Measurements from ENCODE around the gene NPDC1. TPM values are rescaled to one million over a fixed set of nuclear protein-coding genes. Genes with fewer than 3 reads are reported as not detected.

The NPDC1 gene
- total RNA-seq, 1 donor from 2014 or later = 62.0 TPM

- H3K27me3 Mint-ChIP-seq = peaks cover 1% of the 10 kb centered on the region
- peaks cover 2% of the 10 kb centered on the region for H3K36me3 Mint-ChIP-seq (ENCODE audit: insufficient read depth)
- no peaks in the 10 kb centered on the region for H3K9me3 Mint-ChIP-seq (ENCODE audit: low read depth)
- no peak overlapping the region for H3K27ac Mint-ChIP-seq
- no peak for DNase-seq (ENCODE audit: low spot score, unreplicated experiment)
- H3K4me1 Mint-ChIP-seq (ENCODE audit: low read depth) = peaks cover under 1% of the 10 kb centered on the region
- no peak overlapping the region for H3K4me3 Mint-ChIP-seq (ENCODE audit: low read depth)
- TF ChIP-seq, protein P1, sequence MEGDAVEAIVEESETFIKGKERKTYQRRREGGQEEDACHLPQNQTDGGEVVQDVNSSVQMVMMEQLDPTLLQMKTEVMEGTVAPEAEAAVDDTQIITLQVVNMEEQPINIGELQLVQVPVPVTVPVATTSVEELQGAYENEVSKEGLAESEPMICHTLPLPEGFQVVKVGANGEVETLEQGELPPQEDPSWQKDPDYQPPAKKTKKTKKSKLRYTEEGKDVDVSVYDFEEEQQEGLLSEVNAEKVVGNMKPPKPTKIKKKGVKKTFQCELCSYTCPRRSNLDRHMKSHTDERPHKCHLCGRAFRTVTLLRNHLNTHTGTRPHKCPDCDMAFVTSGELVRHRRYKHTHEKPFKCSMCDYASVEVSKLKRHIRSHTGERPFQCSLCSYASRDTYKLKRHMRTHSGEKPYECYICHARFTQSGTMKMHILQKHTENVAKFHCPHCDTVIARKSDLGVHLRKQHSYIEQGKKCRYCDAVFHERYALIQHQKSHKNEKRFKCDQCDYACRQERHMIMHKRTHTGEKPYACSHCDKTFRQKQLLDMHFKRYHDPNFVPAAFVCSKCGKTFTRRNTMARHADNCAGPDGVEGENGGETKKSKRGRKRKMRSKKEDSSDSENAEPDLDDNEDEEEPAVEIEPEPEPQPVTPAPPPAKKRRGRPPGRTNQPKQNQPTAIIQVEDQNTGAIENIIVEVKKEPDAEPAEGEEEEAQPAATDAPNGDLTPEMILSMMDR (IDR thresholded peaks at IDR 0.05; ENCODE audit: unreplicated experiment) = no peak
Observed at GRCh38 chr9:137039611-137040366, 6.2 kb downstream of the NPDC1 start.

- no peak overlapping the region for H3K27ac Mint-ChIP-seq
- H3K36me3 Mint-ChIP-seq (ENCODE audit: insufficient read depth) = peaks cover 2% of the 10 kb centered on the region
- DNase-seq (ENCODE audit: low spot score, unreplicated experiment) = no peak
- H3K27me3 Mint-ChIP-seq = no peaks in the 10 kb centered on the region
- no peak overlapping the region for H3K4me3 Mint-ChIP-seq (ENCODE audit: low read depth)
- TF ChIP-seq, protein P1 (IDR thresholded peaks at IDR 0.05; ENCODE audit: unreplicated experiment) = no peak
- no peaks in the 10 kb centered on the region for H3K4me1 Mint-ChIP-seq (ENCODE audit: low read depth)
- H3K9me3 Mint-ChIP-seq (ENCODE audit: low read depth) = no peaks in the 10 kb centered on the region
Observed at GRCh38 chr9:137038916-137039315, 7.1 kb downstream of the NPDC1 start.

DNA sequence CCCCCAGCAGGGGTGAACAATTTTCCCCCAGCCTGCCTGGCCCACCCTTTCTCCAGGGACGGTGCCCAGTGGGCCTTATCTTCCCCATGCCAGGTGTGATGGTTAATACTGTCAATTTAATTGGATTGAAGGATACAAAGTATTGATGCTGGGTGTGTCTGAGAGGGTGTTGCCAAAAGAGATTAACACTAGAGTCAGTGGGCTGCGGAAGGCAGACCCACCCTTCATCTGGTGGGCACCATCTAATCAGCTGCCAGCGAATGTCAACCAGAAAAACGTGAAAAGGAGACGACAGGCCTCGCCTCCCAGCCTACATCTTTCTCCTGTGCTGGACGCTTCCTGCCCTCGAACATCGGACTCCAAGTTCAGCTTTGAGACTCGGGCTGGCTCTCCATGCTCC is 8.5 kb downstream of the NPDC1 start:
- Mint-ChIP-seq H3K4me3 (ENCODE audit: low read depth) (no peak overlapping the region), H3K4me1 (ENCODE audit: low read depth) (no peaks in the 10 kb centered on the region), H3K27me3 (peaks cover 3% of the 10 kb centered on the region), H3K36me3 (ENCODE audit: insufficient read depth) (peaks cover 2% of the 10 kb centered on the region), H3K9me3 (ENCODE audit: low read depth) (no peaks in the 10 kb centered on the region), H3K27ac (no peak overlapping the region)
- no peak for DNase-seq (ENCODE audit: low spot score, unreplicated experiment)
- TF ChIP-seq, protein P1 (IDR thresholded peaks at IDR 0.05; ENCODE audit: unreplicated experiment) = no peak

DNA sequence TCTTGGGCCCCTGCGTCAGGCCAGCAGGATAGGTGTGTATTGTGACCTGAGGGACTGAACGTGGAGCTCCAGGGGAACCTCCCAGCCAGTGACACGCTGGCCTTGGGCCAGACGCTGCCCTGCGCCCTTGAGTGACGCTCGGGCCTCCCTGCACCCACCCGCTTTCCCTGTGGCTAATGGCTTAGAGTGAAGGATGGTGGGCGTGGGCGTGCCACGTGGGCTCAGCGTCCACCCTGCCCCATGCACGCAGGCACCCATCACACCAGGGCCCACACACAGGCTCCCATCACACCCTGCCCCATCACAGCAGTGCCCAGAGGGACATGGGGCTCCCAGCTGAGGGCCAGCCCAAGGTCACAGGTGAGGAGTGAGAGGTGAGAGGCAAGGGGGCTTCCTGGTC is 8.9 kb downstream of the NPDC1 start:
- no peak overlapping the region for H3K27ac Mint-ChIP-seq
- no peak for DNase-seq (ENCODE audit: low spot score, unreplicated experiment)
- TF ChIP-seq, protein P1 (IDR thresholded peaks at IDR 0.05; ENCODE audit: unreplicated experiment) = no peak
- H3K9me3 Mint-ChIP-seq (ENCODE audit: low read depth) = no peaks in the 10 kb centered on the region
- H3K36me3 Mint-ChIP-seq (ENCODE audit: insufficient read depth) = peaks cover 2% of the 10 kb centered on the region
- H3K4me1 Mint-ChIP-seq (ENCODE audit: low read depth) = no peaks in the 10 kb centered on the region
- H3K27me3 Mint-ChIP-seq = peaks cover 3% of the 10 kb centered on the region
- no peak overlapping the region for H3K4me3 Mint-ChIP-seq (ENCODE audit: low read depth)

- Mint-ChIP-seq H3K36me3 (ENCODE audit: insufficient read depth) (peaks cover 2% of the 10 kb centered on the region), H3K9me3 (ENCODE audit: low read depth) (no peaks in the 10 kb centered on the region), H3K27ac (no peak overlapping the region), H3K27me3 (peaks cover 3% of the 10 kb centered on the region), H3K4me1 (ENCODE audit: low read depth) (no peaks in the 10 kb centered on the region), H3K4me3 (ENCODE audit: low read depth) (no peak overlapping the region)
- TF ChIP-seq, protein P1 (IDR thresholded peaks at IDR 0.05; ENCODE audit: unreplicated experiment) = no peak
- DNase-seq (ENCODE audit: low spot score, unreplicated experiment) = no peak
Observed at GRCh38 chr9:137035937-137036336, 10.0 kb downstream of the NPDC1 start.
